ENCODE data around the gene SV2C. TPM values are rescaled to one million over a fixed set of nuclear protein-coding genes. Genes with fewer than 3 reads are reported as not detected.

The SV2C gene
- total RNA-seq, 1 donor from 2014 or later: 0.33 TPM

- H3K4me1 Mint-ChIP-seq: no peaks in the 10 kb centered on the region
- no peak overlapping the region for H3K4me3 Mint-ChIP-seq
- no peak for DNase-seq (ENCODE audit: low read depth, low spot score)
- H3K9me3 Mint-ChIP-seq: no peaks in the 10 kb centered on the region
- no peak overlapping the region for H3K27ac Mint-ChIP-seq (ENCODE audit: unreplicated experiment)
- TF ChIP-seq CTCF (conservative IDR thresholded peaks at IDR 0.05): no peak
- no peaks in the 10 kb centered on the region for H3K27me3 Mint-ChIP-seq (ENCODE audit: low read depth)
- H3K36me3 Mint-ChIP-seq (ENCODE audit: low read depth): peaks cover 1% of the 10 kb centered on the region
These were observed 121.5 kb downstream of the SV2C start for GRCh38 chr5:76204713-76205112.

- Mint-ChIP-seq H3K36me3 (ENCODE audit: low read depth) (peaks cover 2% of the 10 kb centered on the region), H3K9me3 (no peaks in the 10 kb centered on the region), H3K27me3 (ENCODE audit: low read depth) (no peaks in the 10 kb centered on the region), H3K27ac (ENCODE audit: unreplicated experiment) (no peak overlapping the region), H3K4me1 (no peaks in the 10 kb centered on the region), H3K4me3 (no peak overlapping the region)
- no peak for DNase-seq (ENCODE audit: low read depth, low spot score)
- TF ChIP-seq CTCF (conservative IDR thresholded peaks at IDR 0.05): no peak
These were observed 123.9 kb downstream of the SV2C start for GRCh38 chr5:76207120-76207519.

- H3K36me3 Mint-ChIP-seq (ENCODE audit: low read depth): peaks cover 2% of the 10 kb centered on the region
- DNase-seq (ENCODE audit: low read depth, low spot score): no peak
- H3K4me3 Mint-ChIP-seq: no peak overlapping the region
- TF ChIP-seq CTCF (conservative IDR thresholded peaks at IDR 0.05): peak; percentile 54
- H3K9me3 Mint-ChIP-seq: no peaks in the 10 kb centered on the region
- no peaks in the 10 kb centered on the region for H3K27me3 Mint-ChIP-seq (ENCODE audit: low read depth)
- H3K4me1 Mint-ChIP-seq: no peaks in the 10 kb centered on the region
- H3K27ac Mint-ChIP-seq (ENCODE audit: unreplicated experiment): no peak overlapping the region
These were observed 126.1 kb downstream of the SV2C start for GRCh38 chr5:76209297-76209696.

- no peaks in the 10 kb centered on the region for H3K4me1 Mint-ChIP-seq
- H3K4me3 Mint-ChIP-seq: no peak overlapping the region
- H3K36me3 Mint-ChIP-seq (ENCODE audit: low read depth): peaks cover 2% of the 10 kb centered on the region
- no peaks in the 10 kb centered on the region for H3K27me3 Mint-ChIP-seq (ENCODE audit: low read depth)
- H3K9me3 Mint-ChIP-seq: no peaks in the 10 kb centered on the region
- no peak overlapping the region for H3K27ac Mint-ChIP-seq (ENCODE audit: unreplicated experiment)
- TF ChIP-seq CTCF (conservative IDR thresholded peaks at IDR 0.05): no peak
- no peak for DNase-seq (ENCODE audit: low read depth, low spot score)
These were observed 127.8 kb downstream of the SV2C start for GRCh38 chr5:76210946-76211345.

GRCh38 chr5:76213858-76214257 lies 130.7 kb downstream of the SV2C start:
- Mint-ChIP-seq H3K27ac (ENCODE audit: unreplicated experiment) (no peak overlapping the region), H3K27me3 (ENCODE audit: low read depth) (no peaks in the 10 kb centered on the region), H3K36me3 (ENCODE audit: low read depth) (peaks cover 2% of the 10 kb centered on the region), H3K9me3 (no peaks in the 10 kb centered on the region), H3K4me3 (no peak overlapping the region), H3K4me1 (no peaks in the 10 kb centered on the region)
- DNase-seq (ENCODE audit: low read depth, low spot score): no peak
- no peak for TF ChIP-seq CTCF (conservative IDR thresholded peaks at IDR 0.05)

GRCh38 chr5:76216748-76217147 lies 133.6 kb downstream of the SV2C start:
- no peaks in the 10 kb centered on the region for H3K4me1 Mint-ChIP-seq
- no peak overlapping the region for H3K27ac Mint-ChIP-seq (ENCODE audit: unreplicated experiment)
- DNase-seq (ENCODE audit: low read depth, low spot score): no peak

More at GRCh38 chr5:76216748-76217147, 133.6 kb downstream of the SV2C start:
- H3K27me3 Mint-ChIP-seq (ENCODE audit: low read depth): no peaks in the 10 kb centered on the region
- TF ChIP-seq CTCF (conservative IDR thresholded peaks at IDR 0.05): no peak
- no peak overlapping the region for H3K4me3 Mint-ChIP-seq
- no peaks in the 10 kb centered on the region for H3K9me3 Mint-ChIP-seq
- H3K36me3 Mint-ChIP-seq (ENCODE audit: low read depth): no peaks in the 10 kb centered on the region
